Suprapubic skin (tissue), 4 donors: ENCODE measurements around the gene NAB1.

Experiments used
- POLR2A ChIP-seq, 2 donors: fragments of 450-650 bp; IDR thresholded peaks; one replicate each; pipeline ENCODE4 v1.6.1; 2017; ENCODE audit warnings: antibody characterized with exemption in 2 of 2, mild to moderate bottlenecking in 2 of 2, moderate library complexity in 2 of 2
- POLR2AphosphoS5 ChIP-seq, 3 donors: sonication (generic); formaldehyde crosslinking; IDR thresholded peaks; one replicate each; pipeline ENCODE4 v1.6.1; 2017; ENCODE audit warnings: antibody characterized with exemption in 3 of 3
- TF ChIP-seq, protein P1 (sequence below), 2 donors: fragments of 200-600 bp in 1 of 2; fragments of 450-650 bp in 1 of 2; sonication (generic) in 1 of 2; IDR thresholded peaks; one replicate each; pipeline ENCODE4 v1.5.1; 2016 to 2019; ENCODE audit warnings: antibody characterized with exemption in 2 of 2, mild to moderate bottlenecking in 1 of 2, moderate library complexity in 1 of 2

DNA sequence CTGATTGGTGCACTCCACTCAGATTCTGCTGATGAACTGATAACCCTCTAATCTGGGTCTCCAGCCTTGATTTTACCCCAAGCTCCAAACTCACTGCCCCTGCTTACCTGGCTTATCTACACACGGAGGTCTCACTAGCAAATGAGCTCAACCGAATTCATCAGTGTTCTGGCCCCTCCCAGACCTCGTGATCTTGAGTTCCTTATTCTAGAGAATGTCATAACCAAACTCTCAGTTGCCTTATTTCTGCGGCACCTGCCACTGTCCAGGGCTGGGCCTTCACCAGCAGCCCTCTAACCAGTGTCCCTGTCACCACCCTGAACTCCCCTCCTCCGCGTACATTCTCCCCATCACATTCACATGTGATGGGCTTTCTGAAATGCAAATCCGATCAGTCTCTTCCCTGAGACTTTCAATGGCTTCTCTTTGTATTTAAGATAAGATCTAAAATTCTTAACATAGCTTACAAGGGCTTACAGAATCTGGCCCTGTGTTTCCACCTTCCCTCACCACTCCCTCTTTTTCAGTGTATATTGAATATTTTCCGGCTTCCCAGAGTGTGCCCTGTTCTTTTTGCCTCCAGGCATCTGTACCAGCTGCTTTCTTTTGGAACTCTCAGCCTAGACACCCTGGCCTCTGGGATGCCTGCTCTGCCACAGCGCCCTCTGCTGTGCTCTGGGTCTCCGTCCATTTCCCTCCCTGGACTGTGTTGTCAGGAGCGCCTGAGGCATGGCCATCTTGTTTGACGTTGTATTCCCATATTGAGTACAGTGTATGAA, 31.1 kb downstream of the NAB1 start:
- TF ChIP-seq POLR2A (IDR thresholded peaks at IDR 0.05) (no peak), POLR2AphosphoS5 (IDR thresholded peaks at IDR 0.05) (no peak)
- TF ChIP-seq, protein P1, sequence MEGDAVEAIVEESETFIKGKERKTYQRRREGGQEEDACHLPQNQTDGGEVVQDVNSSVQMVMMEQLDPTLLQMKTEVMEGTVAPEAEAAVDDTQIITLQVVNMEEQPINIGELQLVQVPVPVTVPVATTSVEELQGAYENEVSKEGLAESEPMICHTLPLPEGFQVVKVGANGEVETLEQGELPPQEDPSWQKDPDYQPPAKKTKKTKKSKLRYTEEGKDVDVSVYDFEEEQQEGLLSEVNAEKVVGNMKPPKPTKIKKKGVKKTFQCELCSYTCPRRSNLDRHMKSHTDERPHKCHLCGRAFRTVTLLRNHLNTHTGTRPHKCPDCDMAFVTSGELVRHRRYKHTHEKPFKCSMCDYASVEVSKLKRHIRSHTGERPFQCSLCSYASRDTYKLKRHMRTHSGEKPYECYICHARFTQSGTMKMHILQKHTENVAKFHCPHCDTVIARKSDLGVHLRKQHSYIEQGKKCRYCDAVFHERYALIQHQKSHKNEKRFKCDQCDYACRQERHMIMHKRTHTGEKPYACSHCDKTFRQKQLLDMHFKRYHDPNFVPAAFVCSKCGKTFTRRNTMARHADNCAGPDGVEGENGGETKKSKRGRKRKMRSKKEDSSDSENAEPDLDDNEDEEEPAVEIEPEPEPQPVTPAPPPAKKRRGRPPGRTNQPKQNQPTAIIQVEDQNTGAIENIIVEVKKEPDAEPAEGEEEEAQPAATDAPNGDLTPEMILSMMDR (IDR thresholded peaks at IDR 0.05) = peak in 1 of 2 donors; percentile 59
